HEK293 (cell line): ENCODE measurements around the gene CACNA1B.

ENCODE experiments used
- HOXA7 ChIP-seq: sonication (generic); formaldehyde crosslinking; IDR thresholded peaks from 2 replicates; pipeline ENCODE4 v1.8.1; 2022; ENCODE audit warnings: missing genetic modification reagents, borderline replicate concordance
- KLF9 ChIP-seq: fragments of 450-650 bp; formaldehyde crosslinking; IDR thresholded peaks from 2 replicates; pipeline ENCODE4 v1.5.1; 2016; ENCODE audit warnings: missing biosample characterization, missing genetic modification characterization, low read depth
- REST ChIP-seq: fragments of 450-650 bp; formaldehyde crosslinking; IDR thresholded peaks from 2 replicates; pipeline ENCODE4 v1.5.1; 2016; ENCODE audit warnings: missing biosample characterization, missing genetic modification characterization
- SETDB1 ChIP-seq: IDR thresholded peaks from one replicate; pipeline ENCODE4 v1.6.1; 2017; ENCODE audit warnings: mild to moderate bottlenecking, low read length, moderate library complexity, mixed read lengths; ENCODE audit not compliant: insufficient read length
- ZBTB21 ChIP-seq: fragments of 450-650 bp; formaldehyde crosslinking; IDR thresholded peaks from 2 replicates; pipeline ENCODE4 v1.5.1; 2017; ENCODE audit warnings: missing biosample characterization, missing genetic modification characterization
- ZFP3 ChIP-seq: fragments of 450-650 bp; formaldehyde crosslinking; IDR thresholded peaks from 2 replicates; pipeline ENCODE4 v1.5.1; 2016; ENCODE audit warnings: low read depth, missing biosample characterization, missing genetic modification characterization
- ZNF292 ChIP-seq: fragments of 450-650 bp; formaldehyde crosslinking; IDR thresholded peaks from 2 replicates; pipeline ENCODE4 v1.5.1; 2016; ENCODE audit warnings: low read depth, missing biosample characterization, missing genetic modification characterization, borderline replicate concordance
- ZNF776 ChIP-seq: fragments of 450-650 bp; formaldehyde crosslinking; IDR thresholded peaks from 2 replicates; pipeline ENCODE4 v1.5.0; 2017; ENCODE audit warnings: missing biosample characterization, missing genetic modification characterization, borderline replicate concordance
- ZNF785 ChIP-seq: fragments of 450-650 bp; formaldehyde crosslinking; IDR thresholded peaks from 2 replicates; pipeline ENCODE4 v1.5.1; 2016; ENCODE audit warnings: missing biosample characterization, missing genetic modification characterization
- ZNF791 ChIP-seq: fragments of 450-650 bp; formaldehyde crosslinking; IDR thresholded peaks from 2 replicates; pipeline ENCODE4 v1.5.1; 2016; ENCODE audit warnings: missing biosample characterization, missing genetic modification characterization
- ZSCAN18 ChIP-seq: fragments of 450-650 bp; formaldehyde crosslinking; IDR thresholded peaks from 2 replicates; pipeline ENCODE4 v1.5.1; 2016; ENCODE audit warnings: missing biosample characterization, missing genetic modification characterization
- TF ChIP-seq, protein P1 (sequence below): fragments of 450-650 bp; formaldehyde crosslinking; IDR thresholded peaks from 2 replicates; pipeline ENCODE4 v1.5.1; 2016; ENCODE audit warnings: missing biosample characterization, missing genetic modification characterization

- TF ChIP-seq ZNF292 (tag by site-specific recombination) (no peak), ZNF791 (tag by site-specific recombination) (no peak), ZFP3 (no peak), SETDB1 (no peak), HOXA7 (CRISPR knock-in tag) (no peak), ZNF785 (tag by site-specific recombination) (no peak), REST (tag by site-specific recombination) (no peak), ZSCAN18 (tag by site-specific recombination) (no peak), ZNF776 (tag by site-specific recombination) (no peak), ZBTB21 (tag by site-specific recombination) (no peak), KLF9 (tag by site-specific recombination) (no peak)
- TF ChIP-seq, protein P1, sequence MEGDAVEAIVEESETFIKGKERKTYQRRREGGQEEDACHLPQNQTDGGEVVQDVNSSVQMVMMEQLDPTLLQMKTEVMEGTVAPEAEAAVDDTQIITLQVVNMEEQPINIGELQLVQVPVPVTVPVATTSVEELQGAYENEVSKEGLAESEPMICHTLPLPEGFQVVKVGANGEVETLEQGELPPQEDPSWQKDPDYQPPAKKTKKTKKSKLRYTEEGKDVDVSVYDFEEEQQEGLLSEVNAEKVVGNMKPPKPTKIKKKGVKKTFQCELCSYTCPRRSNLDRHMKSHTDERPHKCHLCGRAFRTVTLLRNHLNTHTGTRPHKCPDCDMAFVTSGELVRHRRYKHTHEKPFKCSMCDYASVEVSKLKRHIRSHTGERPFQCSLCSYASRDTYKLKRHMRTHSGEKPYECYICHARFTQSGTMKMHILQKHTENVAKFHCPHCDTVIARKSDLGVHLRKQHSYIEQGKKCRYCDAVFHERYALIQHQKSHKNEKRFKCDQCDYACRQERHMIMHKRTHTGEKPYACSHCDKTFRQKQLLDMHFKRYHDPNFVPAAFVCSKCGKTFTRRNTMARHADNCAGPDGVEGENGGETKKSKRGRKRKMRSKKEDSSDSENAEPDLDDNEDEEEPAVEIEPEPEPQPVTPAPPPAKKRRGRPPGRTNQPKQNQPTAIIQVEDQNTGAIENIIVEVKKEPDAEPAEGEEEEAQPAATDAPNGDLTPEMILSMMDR (tag by site-specific recombination) = no peak
Observed at GRCh38 chr9:137900584-137901310, 23.2 kb downstream of the CACNA1B start.
